ENCODE measurements around the gene CAND2. TPM values are rescaled to one million over a fixed set of nuclear protein-coding genes. Genes with fewer than 3 reads are reported as not detected.
"Not testable (repeated sequence)": the region's sequence is repeated elsewhere in the genome, so short reads cannot be mapped to it uniquely, and the experiment has no call there.

Gene CAND2
- total and polyA plus RNA-seq, 7 donors: 0.60 to 24.9 (median 12.5) TPM; not detected in 1

GRCh38 chr3:12773030-12773709 lies 23.3 kb upstream of the CAND2 start:
- peaks cover 0 to 6% (median 0%) of the 10 kb centered on the region in 4 donors for H3K4me1 ChIP-seq
- DNase-seq: no peak
- no peaks in the 10 kb centered on the region for H3K9me3 ChIP-seq
- no peak overlapping the region for H3K27ac ChIP-seq
- WGBS, 2 donors: 51 to 60% methylated on average over 2 of the region's 2 CpGs
- no peak for TF ChIP-seq EP300 (IDR thresholded peaks at IDR 0.05)
- no peak for TF ChIP-seq CTCF (IDR thresholded peaks at IDR 0.05)
- TF ChIP-seq POLR2A (IDR thresholded peaks at IDR 0.05): no peak
- TF ChIP-seq POLR2AphosphoS5 (IDR thresholded peaks at IDR 0.05): no peak
- H3K36me3 ChIP-seq: no peaks in the 10 kb centered on the region
- intact Hi-C loops (cut with DNase I): no loop called here
- no peaks in the 10 kb centered on the region for H3K27me3 ChIP-seq
- H3K4me3 ChIP-seq: no peak overlapping the region

- no peaks in the 10 kb centered on the region for H3K36me3 ChIP-seq
- no peak overlapping the region for H3K27ac ChIP-seq
- H3K4me3 ChIP-seq: no peak overlapping the region
- intact Hi-C loops (cut with DNase I): no loop called here
- H3K9me3 ChIP-seq: no peaks in the 10 kb centered on the region
- no peak for TF ChIP-seq POLR2A (IDR thresholded peaks at IDR 0.05)
- TF ChIP-seq CTCF (IDR thresholded peaks at IDR 0.05): no peak
- no peak for TF ChIP-seq POLR2AphosphoS5 (IDR thresholded peaks at IDR 0.05)
- TF ChIP-seq EP300 (IDR thresholded peaks at IDR 0.05): no peak
- H3K27me3 ChIP-seq: no peaks in the 10 kb centered on the region
- 87 to 97% methylated on average over 1 of the region's 1 CpG for WGBS, 2 donors
- DNase-seq: no peak
- peaks cover 0 to 6% (median 0%) of the 10 kb centered on the region in 4 donors for H3K4me1 ChIP-seq
These were observed 22.8 kb upstream of the CAND2 start for GRCh38 chr3:12773710-12774086.

- intact Hi-C loops (cut with DNase I): no loop called here
- Histone ChIP-seq H3K4me1 (peaks cover 0 to 6% (median 0%) of the 10 kb centered on the region in 4 donors), H3K9me3 (no peaks in the 10 kb centered on the region), H3K4me3 (no peak overlapping the region), H3K27me3 (no peaks in the 10 kb centered on the region), H3K36me3 (no peaks in the 10 kb centered on the region), H3K27ac (no peak overlapping the region)
- no peak for DNase-seq
- 66 to 75% methylated on average over 4 of the region's 4 CpGs for WGBS, 2 donors
- TF ChIP-seq CTCF (IDR thresholded peaks at IDR 0.05): no peak
- no peak for TF ChIP-seq POLR2A (IDR thresholded peaks at IDR 0.05)
- TF ChIP-seq POLR2AphosphoS5 (IDR thresholded peaks at IDR 0.05): no peak
- TF ChIP-seq EP300 (IDR thresholded peaks at IDR 0.05): no peak
These were observed 21.9 kb upstream of the CAND2 start for GRCh38 chr3:12774619-12775018.

- TF ChIP-seq EP300 (IDR thresholded peaks at IDR 0.05) (no peak), POLR2A (IDR thresholded peaks at IDR 0.05) (no peak), POLR2AphosphoS5 (IDR thresholded peaks at IDR 0.05) (no peak), CTCF (IDR thresholded peaks at IDR 0.05) (no peak)
- Histone ChIP-seq H3K9me3 (no peaks in the 10 kb centered on the region), H3K36me3 (no peaks in the 10 kb centered on the region), H3K27me3 (no peaks in the 10 kb centered on the region), H3K4me3 (no peak overlapping the region), H3K27ac (no peak overlapping the region), H3K4me1 (peaks cover 0 to 6% (median 0%) of the 10 kb centered on the region in 4 donors)
- no peak for DNase-seq
- 67% methylated on average over 1 of the region's 1 CpG for WGBS, 2 donors
- intact Hi-C loops (cut with DNase I): no loop called here
These were observed 21.3 kb upstream of the CAND2 start for GRCh38 chr3:12775226-12775625.

GRCh38 chr3:12775970-12776369 lies 20.5 kb upstream of the CAND2 start:
- H3K36me3 ChIP-seq; H3K27me3 ChIP-seq; H3K9me3 ChIP-seq; H3K4me1 ChIP-seq; DNase-seq; intact Hi-C loops (cut with DNase I); H3K4me3 ChIP-seq; H3K27ac ChIP-seq: not testable (repeated sequence)
- WGBS, 2 donors: 61 to 78% methylated on average over 6 of the region's 6 CpGs
